GM23248 (cell line): ENCODE results near the gene SMC6. TPM values are rescaled to one million over a fixed set of nuclear protein-coding genes. Genes with fewer than 3 reads are reported as not detected.
A peak's percentile ranks its signal among the peaks of the same experiment; 100 is the strongest.

ENCODE experiments used
- DNase-seq: peaks from one replicate; pipeline ENCODE4 v3.0.0-alpha.2; 2015
- H2AFZ ChIP-seq: fragments of 200-600 bp; sonication (generic); 2 replicates; pipeline ENCODE4 v1.6.1; 2016; ENCODE audit warnings: antibody characterized with exemption
- H3F3A ChIP-seq: fragments of 200-600 bp; sonication (generic); 2 replicates; pipeline ENCODE4 v1.6.1; 2016; ENCODE audit warnings: mild to moderate bottlenecking, antibody characterized with exemption, mixed run types; ENCODE audit not compliant: insufficient read depth
- H3K27ac ChIP-seq: fragments of 200-600 bp; sonication (generic); 2 replicates; pipeline ENCODE4 v1.5.1; 2016; ENCODE audit warnings: mild to moderate bottlenecking
- H3K27me3 ChIP-seq: fragments of 200-600 bp; sonication (generic); replicated peaks from 2 replicates; pipeline ENCODE4 v1.6.1; 2016; ENCODE audit warnings: mild to moderate bottlenecking; ENCODE audit not compliant: insufficient read depth
- H3K36me3 ChIP-seq: fragments of 200-600 bp; sonication (generic); 2 replicates; pipeline ENCODE4 v1.6.1; 2016; ENCODE audit warnings: low read depth, mild to moderate bottlenecking
- H3K4me1 ChIP-seq: fragments of 200-600 bp; sonication (generic); 2 replicates; pipeline ENCODE4 v1.6.1; 2016; ENCODE audit warnings: mild to moderate bottlenecking; ENCODE audit not compliant: insufficient read depth
- H3K4me2 ChIP-seq: fragments of 200-600 bp; sonication (generic); one replicate; pipeline ENCODE4 v1.6.1; 2016; ENCODE audit warnings: mild to moderate bottlenecking; ENCODE audit not compliant: unreplicated experiment
- H3K4me3 ChIP-seq: fragments of 200-600 bp; sonication (generic); 2 replicates; pipeline ENCODE4 v1.5.1; 2016; ENCODE audit warnings: mild to moderate bottlenecking
- H3K79me2 ChIP-seq: fragments of 200-600 bp; sonication (generic); 2 replicates; pipeline ENCODE4 v1.6.1; 2016; ENCODE audit warnings: mild to moderate bottlenecking; ENCODE audit not compliant: insufficient read depth
- H3K9ac ChIP-seq: fragments of 200-600 bp; sonication (generic); 2 replicates; pipeline ENCODE4 v1.6.1; 2016; ENCODE audit warnings: mild to moderate bottlenecking
- H3K9me2 ChIP-seq: fragments of 200-600 bp; sonication (generic); 2 replicates; pipeline ENCODE4 v1.6.1; 2016; ENCODE audit warnings: mixed run types, mild to moderate bottlenecking, moderate library complexity; ENCODE audit not compliant: insufficient read depth
- H3K9me3 ChIP-seq: fragments of 200-600 bp; sonication (generic); one replicate; pipeline ENCODE4 v1.6.1; 2017; ENCODE audit warnings: low read depth
- H4K20me1 ChIP-seq: fragments of 200-600 bp; sonication (generic); 2 replicates; pipeline ENCODE4 v1.6.0; 2016; ENCODE audit not compliant: insufficient read depth
- EZH2 ChIP-seq: fragments of 200-600 bp; sonication (generic); IDR thresholded peaks from 2 replicates; pipeline ENCODE4 v1.6.1; 2018; ENCODE audit warnings: antibody characterized with exemption, mild to moderate bottlenecking; ENCODE audit not compliant: insufficient read depth, poor library complexity, severe bottlenecking
- EZH2phosphoT487 ChIP-seq: fragments of 200-600 bp; sonication (generic); IDR thresholded peaks from 2 replicates; pipeline ENCODE4 v1.6.1; 2018; ENCODE audit warnings: antibody characterized with exemption, moderate library complexity, mild to moderate bottlenecking, low read depth; ENCODE audit not compliant: insufficient read depth
- WGBS, 2 experiments: methylation state at CpG; one replicate each; pipeline ENCODE4 v1.1.6; 2015 to 2017; ENCODE audit warnings: low lambda C conversion rate in 2 of 2, low coverage in 1 of 2; ENCODE audit errors: missing lambda C conversion rate in 2 of 2; 5-methylcytosine and 5-hydroxymethylcytosine counted together
- in situ Hi-C: fragments of 300-500 bp; cut with MboI; formaldehyde crosslinking; loops from 2 replicates; pipeline ENCODE4 v1.15.0; 2020
- polyA plus RNA-seq: library from polyadenylated mRNA; unstranded; fragments of >200 nt; fragmentation: Nextera tagmentation; extraction: Ambion mirVana; gene quantifications from 2 replicates; pipeline ENCODE4 v1.2.1, GENCODE V29; 2016
- total RNA-seq: library from RNA; depleted of rRNA; stranded (reverse); fragments of >200 nt; shearing (Covaris generic); gene quantifications from 2 replicates; pipeline ENCODE4 v1.2.3, GENCODE V29; 2014

The SMC6 gene
- total and polyA plus RNA-seq, 2 experiments from 2014 or later, result 20.9 to 22.0 TPM

DNA sequence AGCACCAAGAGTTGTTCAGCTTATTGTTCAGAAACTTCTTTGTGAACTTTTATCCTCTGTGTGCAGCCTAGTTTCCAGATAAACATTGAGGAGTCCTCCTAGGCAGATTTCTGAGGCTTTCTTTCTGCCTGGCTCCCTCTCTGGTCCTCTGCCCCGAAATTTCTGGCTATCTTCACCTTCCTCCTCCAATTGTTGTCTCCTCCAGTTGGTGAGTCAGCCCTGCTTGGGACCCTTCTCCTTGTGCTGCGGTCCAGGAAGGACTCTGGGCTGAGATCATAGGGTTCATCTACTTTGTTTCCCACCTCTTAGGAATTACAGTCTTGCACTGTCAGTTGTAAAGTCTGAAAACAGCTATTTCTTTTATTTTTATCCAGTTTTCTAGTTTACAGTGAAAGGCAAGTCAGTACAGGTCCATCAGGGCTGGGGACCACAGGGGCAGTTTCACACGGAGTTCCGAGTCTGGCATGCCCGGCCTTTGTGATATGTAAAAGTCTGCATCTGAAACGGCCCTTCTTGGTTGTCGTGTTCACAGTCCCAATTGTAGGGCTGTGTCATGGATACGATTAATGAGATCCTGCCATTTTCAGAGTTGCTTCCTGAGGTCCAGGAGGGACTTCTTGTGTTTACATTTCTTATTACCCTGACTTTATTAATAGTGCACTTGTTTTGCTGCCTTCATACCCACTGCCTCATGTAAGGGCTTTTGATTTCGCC, 100.8 kb downstream of the SMC6 start:
- H3K9ac ChIP-seq, result no peak overlapping the region
- no peaks in the 10 kb centered on the region for H3K4me1 ChIP-seq
- no peaks in the 10 kb centered on the region; the same call in 1 of the 2 replicates for H3K36me3 ChIP-seq
- H3K27ac ChIP-seq, result no peak overlapping the region
- H3K27me3 ChIP-seq, result no peaks in the 10 kb centered on the region
- no peak overlapping the region for H3K4me3 ChIP-seq
- TF ChIP-seq EZH2 (no peak), EZH2phosphoT487 (no peak)
- no peak for DNase-seq
- no peak overlapping the region for H3K4me2 ChIP-seq
- H3K79me2 ChIP-seq, result no peaks in the 10 kb centered on the region
- H4K20me1 ChIP-seq, result no peaks in the 10 kb centered on the region
- in situ Hi-C loops, result no loop called here
- no peaks in the 10 kb centered on the region for H3K9me3 ChIP-seq
- peaks cover 3% of the 10 kb centered on the region; the same call in 1 of the 2 replicates for H3F3A ChIP-seq
- no peak overlapping the region for H2AFZ ChIP-seq
- 91 to 92% methylated on average over 9 of the region's 9 CpGs for WGBS, 2 experiments
- H3K9me2 ChIP-seq, result no peaks in the 10 kb centered on the region

DNA sequence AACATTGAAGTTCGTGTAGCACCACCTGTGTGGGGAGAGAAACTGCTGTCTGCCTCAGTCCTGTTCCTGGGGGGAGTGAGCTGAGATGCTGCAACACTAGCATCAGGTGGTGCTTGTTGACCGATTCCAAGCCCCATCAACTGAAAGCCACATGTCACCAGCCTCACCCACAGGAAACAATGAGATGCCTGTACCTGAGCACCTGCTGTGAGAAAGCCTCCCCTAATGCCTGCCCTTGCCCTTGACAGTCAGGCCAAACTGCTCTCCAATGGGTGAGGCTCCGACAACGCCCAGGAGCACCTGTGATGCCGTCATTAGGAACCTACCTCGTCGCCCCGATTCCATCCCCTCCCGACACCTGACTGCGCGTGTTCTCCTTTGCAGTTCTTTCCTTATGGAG, 104.6 kb downstream of the SMC6 start:
- in situ Hi-C loops, result no loop called here
- Histone ChIP-seq H3K79me2 (no peaks in the 10 kb centered on the region), H3K4me3 (no peak overlapping the region), H3K27me3 (no peaks in the 10 kb centered on the region), H2AFZ (no peak overlapping the region), H3K9me2 (no peaks in the 10 kb centered on the region), H3K27ac (no peak overlapping the region), H3K36me3 (no peaks in the 10 kb centered on the region; the same call in 1 of the 2 replicates), H3K4me1 (peaks cover 28% of the 10 kb centered on the region), H3K9ac (no peak overlapping the region), H4K20me1 (no peaks in the 10 kb centered on the region), H3K4me2 (no peak overlapping the region), H3K9me3 (no peaks in the 10 kb centered on the region), H3F3A (peaks cover 14% of the 10 kb centered on the region)
- WGBS, 2 experiments, result 97 to 98% methylated on average over 11 of the region's 11 CpGs
- DNase-seq, result no peak
- no peak for TF ChIP-seq EZH2
- TF ChIP-seq EZH2phosphoT487, result no peak

DNA sequence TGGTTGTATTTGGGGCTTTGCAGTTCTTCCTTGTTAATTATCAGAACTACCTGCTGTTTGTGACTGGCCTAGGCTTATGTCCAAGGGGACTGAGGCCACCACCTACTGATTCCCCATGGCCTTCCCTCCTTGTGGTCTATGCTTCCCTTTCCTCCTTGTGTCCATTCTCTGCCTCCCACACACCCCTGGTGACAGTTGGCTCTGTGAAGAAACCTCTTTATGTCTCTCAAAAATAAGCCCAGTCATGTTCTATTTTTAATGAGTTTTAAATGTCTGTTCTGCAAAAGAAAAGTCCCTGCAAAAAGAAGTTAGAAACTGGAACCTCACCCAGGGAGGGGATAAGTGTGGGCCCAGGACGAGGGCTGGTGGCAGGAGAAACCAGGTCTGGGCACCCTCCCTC, 105.0 kb downstream of the SMC6 start:
- in situ Hi-C loops, result no loop called here

DNA sequence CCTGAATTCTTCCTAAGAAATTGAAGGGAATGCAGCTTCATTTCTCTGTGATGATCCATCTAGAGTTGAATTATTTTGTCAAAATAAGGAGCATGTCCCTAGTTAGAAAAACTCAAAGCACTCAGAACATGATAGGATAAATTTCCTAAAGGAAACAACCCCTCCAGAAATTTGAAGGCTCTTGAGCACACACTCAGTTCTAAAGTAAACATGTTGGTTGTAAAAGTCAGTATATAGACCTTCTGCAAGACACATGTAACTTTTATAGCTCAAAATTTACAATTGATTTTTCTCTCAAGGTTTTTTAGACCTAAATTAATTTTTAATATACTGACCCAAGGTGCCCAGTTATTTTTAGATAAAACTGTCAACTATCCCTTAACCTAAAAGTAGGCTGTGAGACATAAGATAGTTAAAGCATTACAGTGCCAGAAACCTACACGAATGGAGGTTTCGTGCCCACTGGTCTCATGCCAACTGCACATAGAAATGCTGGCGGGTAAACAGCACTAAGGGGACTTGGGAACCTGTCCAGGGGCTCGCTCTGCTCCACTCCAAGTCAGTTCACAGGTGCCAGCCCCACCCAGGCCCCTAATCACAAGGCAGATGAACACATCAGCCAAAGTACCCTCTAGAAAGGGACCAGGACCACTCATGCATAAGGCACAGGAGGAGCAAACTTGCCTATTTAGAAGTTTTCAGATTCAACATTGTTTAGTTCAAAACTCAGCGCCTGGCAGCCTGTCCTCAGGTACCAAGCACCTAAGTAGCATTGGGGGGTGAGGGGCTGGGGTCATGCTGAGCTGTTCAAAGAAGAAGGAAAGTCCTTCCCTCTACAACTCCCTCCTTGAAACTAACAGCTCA, 106.5 kb downstream of the SMC6 start:
- Histone ChIP-seq H3K9ac (no peak overlapping the region), H3K36me3 (no peaks in the 10 kb centered on the region), H3K4me3 (no peak overlapping the region), H3K27ac (no peak overlapping the region), H3K79me2 (no peaks in the 10 kb centered on the region), H3K27me3 (no peaks in the 10 kb centered on the region), H3F3A (peaks cover 28% of the 10 kb centered on the region), H2AFZ (peak overlapping the region; percentile 65), H3K4me1 (peaks cover 42% of the 10 kb centered on the region), H4K20me1 (no peaks in the 10 kb centered on the region), H3K9me2 (no peaks in the 10 kb centered on the region), H3K4me2 (no peak overlapping the region), H3K9me3 (no peaks in the 10 kb centered on the region)
- in situ Hi-C loops, result no loop called here
- DNase-seq, result no peak
- no peak for TF ChIP-seq EZH2phosphoT487
- no peak for TF ChIP-seq EZH2
- WGBS, 2 experiments, result 77 to 78% methylated on average over 5 of the region's 5 CpGs

More for the DNA sequence above, 105.0 kb downstream of the SMC6 start:
- no peaks in the 10 kb centered on the region for H3K27me3 ChIP-seq
- no peaks in the 10 kb centered on the region for H3K9me2 ChIP-seq
- no peak overlapping the region for H3K27ac ChIP-seq
- no peaks in the 10 kb centered on the region for H3K79me2 ChIP-seq
- H3F3A ChIP-seq, result peaks cover 16% of the 10 kb centered on the region
- H4K20me1 ChIP-seq, result no peaks in the 10 kb centered on the region
- no peaks in the 10 kb centered on the region for H3K9me3 ChIP-seq
- no peak overlapping the region for H2AFZ ChIP-seq
- H3K4me2 ChIP-seq, result no peak overlapping the region
- no peak for DNase-seq
- no peak overlapping the region for H3K9ac ChIP-seq
- TF ChIP-seq EZH2, result no peak
- no peak for TF ChIP-seq EZH2phosphoT487
- no peaks in the 10 kb centered on the region for H3K36me3 ChIP-seq
- no peak overlapping the region for H3K4me3 ChIP-seq
- 61 to 73% methylated on average over 1 of the region's 1 CpG for WGBS, 2 experiments
- peaks cover 32% of the 10 kb centered on the region for H3K4me1 ChIP-seq
